ENCODE data around the gene FNTB.

- TF ChIP-seq CTCF (IDR thresholded peaks at IDR 0.05) = no peak
- TF ChIP-seq POLR2A (IDR thresholded peaks at IDR 0.05) = no peak
Observed at GRCh38 chr14:64956697-64957406, 29.8 kb upstream of the FNTB start.

All from lower leg skin (tissue), 3 donors.